Activated CD4-positive, alpha-beta memory T cell treated with anti-CD3 and anti-CD28 coated beads for 36 hours (primary cell): ENCODE data around the gene GALNT9. TPM values are rescaled to one million over a fixed set of nuclear protein-coding genes. Genes with fewer than 3 reads are reported as not detected.

ENCODE experiments used
- CTCF ChIA-PET: fragments of 350-600 bp; sonication (Branson Sonifier 250); formaldehyde crosslinking; loops from one replicate; lab custom pipeline; 2021; ENCODE audit warnings: antibody characterized with exemption, inconsistent platforms; lab: Charles Lee
- POLR2A ChIA-PET: fragments of 350-600 bp; sonication (Branson Sonifier 250); formaldehyde crosslinking; loops from one replicate; lab custom pipeline; 2021; ENCODE audit warnings: antibody characterized with exemption; lab: Charles Lee
- DNase-seq: peaks from one replicate; pipeline ENCODE4 v3.0.0-alpha.2; 2020
- H3K27ac Mint-ChIP-seq: one replicate; pipeline ENCODE4 v1.8.0; 2021; ENCODE audit warnings: mixed read lengths
- H3K27me3 Mint-ChIP-seq: one replicate; pipeline ENCODE4 v1.8.0; 2021; ENCODE audit warnings: mixed read lengths
- H3K36me3 Mint-ChIP-seq: one replicate; pipeline ENCODE4 v1.8.0; 2021; ENCODE audit warnings: mixed read lengths
- H3K4me1 Mint-ChIP-seq: one replicate; pipeline ENCODE4 v1.8.0; 2021; ENCODE audit warnings: low read depth, mixed read lengths
- H3K4me3 Mint-ChIP-seq: one replicate; pipeline ENCODE4 v1.8.0; 2021; ENCODE audit warnings: mild to moderate bottlenecking, mixed read lengths
- H3K9me3 Mint-ChIP-seq: one replicate; pipeline ENCODE4 v1.8.0; 2021; ENCODE audit warnings: mixed read lengths
- intact Hi-C: fragments of 100-400 bp; cut with micrococcal nuclease; formaldehyde crosslinking; loops from one replicate; pipeline ENCODE4 v1.15.1; 2023
- total RNA-seq, 2 experiments: library from RNA; stranded (reverse); gene quantifications; one replicate each; pipeline ENCODE4 v1.2.3, GENCODE V29; 2021

The GALNT9 gene
- total RNA-seq, 2 experiments from 2014 or later = 0.12 to 0.29 TPM

- peaks cover 2% of the 10 kb centered on the region for H3K36me3 Mint-ChIP-seq
- H3K27ac Mint-ChIP-seq = no peak overlapping the region
- no peak overlapping the region for H3K4me3 Mint-ChIP-seq
- no peak for DNase-seq
- peaks cover 12% of the 10 kb centered on the region for H3K9me3 Mint-ChIP-seq
- intact Hi-C loops = no loop called here
- peaks cover 1% of the 10 kb centered on the region for H3K27me3 Mint-ChIP-seq
- POLR2A ChIA-PET = no interaction called here
- CTCF ChIA-PET = interaction anchor here (1.1 kb wide), 1 partner anchor 28 kb away, joined by 3 read pairs; no protein-coding TSS in a partner anchor
- H3K4me1 Mint-ChIP-seq = peaks cover 29% of the 10 kb centered on the region
These were observed 147.7 kb downstream of the GALNT9 start for GRCh38 chr12:132181570-132182200.

GRCh38 chr12:132180648-132181546 is 148.5 kb downstream of the GALNT9 start:
- Mint-ChIP-seq H3K9me3 (peaks cover 12% of the 10 kb centered on the region), H3K4me3 (no peak overlapping the region), H3K27ac (no peak overlapping the region), H3K4me1 (peaks cover 23% of the 10 kb centered on the region), H3K27me3 (peaks cover 1% of the 10 kb centered on the region), H3K36me3 (peaks cover 2% of the 10 kb centered on the region)
- CTCF ChIA-PET = no interaction called here
- intact Hi-C loops = no loop called here
- no peak for DNase-seq
- POLR2A ChIA-PET = no interaction called here

- Mint-ChIP-seq H3K27ac (no peak overlapping the region), H3K4me1 (peaks cover 17% of the 10 kb centered on the region), H3K36me3 (no peaks in the 10 kb centered on the region), H3K27me3 (peaks cover 1% of the 10 kb centered on the region), H3K4me3 (no peak overlapping the region), H3K9me3 (peaks cover 7% of the 10 kb centered on the region)
- DNase-seq = no peak
- CTCF ChIA-PET = interaction anchor here (0.5 to 1.5 kb wide), 4 partner anchors 9 to 39 kb away, joined by 3 to 7 read pairs (median 4); no protein-coding TSS in a partner anchor
- intact Hi-C loops = no loop called here
- POLR2A ChIA-PET = interaction anchor here (1.9 kb wide), 1 partner anchor 10 kb away, joined by 5 read pairs; no protein-coding TSS in a partner anchor
These were observed 149.7 kb downstream of the GALNT9 start for GRCh38 chr12:132179431-132180362.

- Mint-ChIP-seq H3K36me3 (no peaks in the 10 kb centered on the region), H3K27ac (peak overlapping the region; percentile 7), H3K4me1 (peaks cover 21% of the 10 kb centered on the region), H3K27me3 (peaks cover 1% of the 10 kb centered on the region), H3K4me3 (peak overlapping the region; percentile 62), H3K9me3 (peaks cover 7% of the 10 kb centered on the region)
- DNase-seq = peak; percentile 71
- CTCF ChIA-PET = interaction anchor here (0.5 to 1.5 kb wide), 4 partner anchors 10 to 40 kb away, joined by 3 to 7 read pairs (median 4); no protein-coding TSS in a partner anchor
- intact Hi-C loops = no loop called here
- POLR2A ChIA-PET = interaction anchor here (1.9 kb wide), 1 partner anchor 10 kb away, joined by 5 read pairs; no protein-coding TSS in a partner anchor
These were observed 150.5 kb downstream of the GALNT9 start for GRCh38 chr12:132178801-132179401.

- POLR2A ChIA-PET = interaction anchor here (1.9 kb wide), 1 partner anchor 11 kb away, joined by 5 read pairs; no protein-coding TSS in a partner anchor
- H3K4me1 Mint-ChIP-seq = peaks cover 24% of the 10 kb centered on the region
- H3K36me3 Mint-ChIP-seq = no peaks in the 10 kb centered on the region
These were observed 151.1 kb downstream of the GALNT9 start for GRCh38 chr12:132178316-132178715.

GRCh38 chr12:132176920-132177551 is 152.4 kb downstream of the GALNT9 start:
- Mint-ChIP-seq H3K27ac (no peak overlapping the region), H3K36me3 (no peaks in the 10 kb centered on the region), H3K4me1 (peaks cover 30% of the 10 kb centered on the region), H3K27me3 (peaks cover 4% of the 10 kb centered on the region), H3K9me3 (no peaks in the 10 kb centered on the region), H3K4me3 (no peak overlapping the region)
- CTCF ChIA-PET = no interaction called here
- intact Hi-C loops = no loop called here
- POLR2A ChIA-PET = interaction anchor here (1.6 kb wide), 1 partner anchor 12 kb away, joined by 4 read pairs; no protein-coding TSS in a partner anchor
- DNase-seq = no peak

More at GRCh38 chr12:132178316-132178715, 151.1 kb downstream of the GALNT9 start:
- Mint-ChIP-seq H3K9me3 (peaks cover 7% of the 10 kb centered on the region), H3K27me3 (peaks cover 1% of the 10 kb centered on the region), H3K27ac (no peak overlapping the region), H3K4me3 (peak overlapping the region; percentile 62)
- intact Hi-C loops = no loop called here
- no peak for DNase-seq
- CTCF ChIA-PET = interaction anchor here (1.1 to 1.5 kb wide), 3 partner anchors 11 to 41 kb away, joined by 3 to 7 read pairs (median 3); no protein-coding TSS in a partner anchor

GRCh38 chr12:132176385-132176919 is 152.9 kb downstream of the GALNT9 start:
- intact Hi-C loops = no loop called here
- no peak for DNase-seq
- CTCF ChIA-PET = no interaction called here
- no peaks in the 10 kb centered on the region for H3K36me3 Mint-ChIP-seq
- no peaks in the 10 kb centered on the region for H3K9me3 Mint-ChIP-seq
- peaks cover 30% of the 10 kb centered on the region for H3K4me1 Mint-ChIP-seq
- peaks cover 4% of the 10 kb centered on the region for H3K27me3 Mint-ChIP-seq
- no peak overlapping the region for H3K27ac Mint-ChIP-seq
- H3K4me3 Mint-ChIP-seq = no peak overlapping the region
- POLR2A ChIA-PET = interaction anchor here (1.6 kb wide), 1 partner anchor 13 kb away, joined by 4 read pairs; no protein-coding TSS in a partner anchor

GRCh38 chr12:132175496-132176384 is 153.6 kb downstream of the GALNT9 start:
- Mint-ChIP-seq H3K4me3 (no peak overlapping the region), H3K27me3 (peaks cover 4% of the 10 kb centered on the region), H3K9me3 (no peaks in the 10 kb centered on the region), H3K27ac (no peak overlapping the region), H3K36me3 (no peaks in the 10 kb centered on the region), H3K4me1 (peaks cover 30% of the 10 kb centered on the region)
- no peak for DNase-seq
- ChIA-PET CTCF (no interaction called here), POLR2A (interaction anchor here (1.6 kb wide), 1 partner anchor 14 kb away, joined by 4 read pairs; no protein-coding TSS in a partner anchor)
- intact Hi-C loops = no loop called here

GRCh38 chr12:132174839-132175490 is 154.4 kb downstream of the GALNT9 start:
- Mint-ChIP-seq H3K27ac (peak overlapping the region; percentile 13), H3K9me3 (no peaks in the 10 kb centered on the region), H3K4me3 (no peak overlapping the region), H3K36me3 (no peaks in the 10 kb centered on the region), H3K27me3 (peaks cover 4% of the 10 kb centered on the region), H3K4me1 (peaks cover 29% of the 10 kb centered on the region)
- DNase-seq = no peak
- intact Hi-C loops = no loop called here
- CTCF ChIA-PET = no interaction called here
- POLR2A ChIA-PET = interaction anchor here (1.6 kb wide), 1 partner anchor 14 kb away, joined by 4 read pairs; no protein-coding TSS in a partner anchor
